Fibroblast of lung (primary cell): ENCODE results near the gene ZNF148. TPM values are rescaled to one million over a fixed set of nuclear protein-coding genes. Genes with fewer than 3 reads are reported as not detected.

ENCODE experiments used
- DNase-seq, 2 donors: peaks; one replicate each; pipeline versions ENCODE4 v3.0.0 to v3.0.0-alpha.2; 2010; ENCODE audit warnings: low read depth in 2 of 2
- H2AFZ ChIP-seq: 2 replicates; pipeline ENCODE4 v1.5.1; 2012; ENCODE audit warnings: low read length, control low read depth, inconsistent platforms
- H3K27ac ChIP-seq: 2 replicates; pipeline ENCODE4 v1.5.1; 2011; ENCODE audit warnings: low read length, control low read depth; ENCODE audit not compliant: insufficient read depth
- H3K27me3 ChIP-seq: 2 replicates; pipeline ENCODE4 v1.5.1; 2011; ENCODE audit warnings: mild to moderate bottlenecking, low read length; ENCODE audit not compliant: control insufficient read depth, insufficient read depth
- H3K36me3 ChIP-seq: 2 replicates; pipeline ENCODE4 v1.5.1; 2011; ENCODE audit warnings: low read length; ENCODE audit not compliant: control insufficient read depth, insufficient read depth
- H3K4me1 ChIP-seq: 2 replicates; pipeline ENCODE4 v1.5.1; 2011; ENCODE audit warnings: low read length; ENCODE audit not compliant: control insufficient read depth, insufficient read depth; ENCODE audit errors: extremely low read depth
- H3K4me2 ChIP-seq: 2 replicates; pipeline ENCODE4 v1.5.1; 2011; ENCODE audit warnings: low read length, control low read depth; ENCODE audit not compliant: insufficient read depth; ENCODE audit errors: extremely low read depth
- H3K4me3 ChIP-seq, 4 experiments: fragments of 200-600 bp in 1 of 4; sonication (generic) in 1 of 4; replicated peaks in 1 of 4; 2 replicates each; pipeline ENCODE4 v1.5.1; 2011 to 2016; ENCODE audit warnings: low read length in 4 of 4, low read depth in 3 of 4, mild to moderate bottlenecking in 3 of 4, control low read depth in 2 of 4, inconsistent platforms in 1 of 4, mixed read lengths in 1 of 4; ENCODE audit not compliant: insufficient read depth in 1 of 4; ENCODE audit errors: control extremely low read depth in 1 of 4
- H3K79me2 ChIP-seq: 2 replicates; pipeline ENCODE4 v1.5.1; 2012; ENCODE audit warnings: mild to moderate bottlenecking, low read length, inconsistent platforms; ENCODE audit not compliant: control insufficient read depth, insufficient read depth
- H3K9ac ChIP-seq: 2 replicates; pipeline ENCODE4 v1.5.1; 2011; ENCODE audit warnings: mild to moderate bottlenecking, low read length, control low read depth; ENCODE audit not compliant: insufficient read depth
- H3K9me3 ChIP-seq: 2 replicates; pipeline ENCODE4 v1.5.1; 2012; ENCODE audit warnings: low read depth, low read length; ENCODE audit not compliant: control insufficient read depth, insufficient read depth
- H4K20me1 ChIP-seq: 2 replicates; pipeline ENCODE4 v1.5.1; 2011; ENCODE audit warnings: low read length; ENCODE audit not compliant: control insufficient read depth, insufficient read depth; ENCODE audit errors: extremely low read depth
- EZH2 ChIP-seq: IDR thresholded peaks from 2 replicates; pipeline ENCODE4 v1.5.1; 2012; ENCODE audit warnings: low read length, control low read depth, mild to moderate bottlenecking; ENCODE audit errors: missing control alignments
- polyA plus RNA-seq, 2 donors: library from polyadenylated mRNA; depleted of rRNA in 1 of 2; stranded (reverse) in 1 of 2; unstranded in 1 of 2; fragments of >200 nt; gene quantifications; 2 replicates each; pipeline ENCODE4 v1.2.1, GENCODE V29; 2011 to 2012; ENCODE audit warnings: missing spikeins in 1 of 2
- total RNA-seq: library from RNA; depleted of rRNA; stranded (reverse); fragments of >200 nt; gene quantifications from 2 replicates; pipeline ENCODE4 v1.2.1, GENCODE V29; 2014
- TF ChIP-seq, protein P1 (sequence below), 2 donors: IDR thresholded peaks in 1 of 2; conservative IDR thresholded peaks in 1 of 2; 1 replicate in 1 of 2; 2 replicates in 1 of 2; pipeline ENCODE4 v1.5.1; 2011 to 2012; ENCODE audit warnings: low read length in 2 of 2, control low read depth in 1 of 2, inconsistent platforms in 1 of 2, low read depth in 1 of 2, mild to moderate bottlenecking in 1 of 2

The ZNF148 gene
- total and polyA plus RNA-seq, 2 donors (not counting 1 experiment from before 2014, with no cell fraction given), result 37.7 to 41.3 TPM

GRCh38 chr3:125267460-125267859, 107.7 kb downstream of the ZNF148 start:
- no peak for TF ChIP-seq EZH2
- TF ChIP-seq, protein P1, sequence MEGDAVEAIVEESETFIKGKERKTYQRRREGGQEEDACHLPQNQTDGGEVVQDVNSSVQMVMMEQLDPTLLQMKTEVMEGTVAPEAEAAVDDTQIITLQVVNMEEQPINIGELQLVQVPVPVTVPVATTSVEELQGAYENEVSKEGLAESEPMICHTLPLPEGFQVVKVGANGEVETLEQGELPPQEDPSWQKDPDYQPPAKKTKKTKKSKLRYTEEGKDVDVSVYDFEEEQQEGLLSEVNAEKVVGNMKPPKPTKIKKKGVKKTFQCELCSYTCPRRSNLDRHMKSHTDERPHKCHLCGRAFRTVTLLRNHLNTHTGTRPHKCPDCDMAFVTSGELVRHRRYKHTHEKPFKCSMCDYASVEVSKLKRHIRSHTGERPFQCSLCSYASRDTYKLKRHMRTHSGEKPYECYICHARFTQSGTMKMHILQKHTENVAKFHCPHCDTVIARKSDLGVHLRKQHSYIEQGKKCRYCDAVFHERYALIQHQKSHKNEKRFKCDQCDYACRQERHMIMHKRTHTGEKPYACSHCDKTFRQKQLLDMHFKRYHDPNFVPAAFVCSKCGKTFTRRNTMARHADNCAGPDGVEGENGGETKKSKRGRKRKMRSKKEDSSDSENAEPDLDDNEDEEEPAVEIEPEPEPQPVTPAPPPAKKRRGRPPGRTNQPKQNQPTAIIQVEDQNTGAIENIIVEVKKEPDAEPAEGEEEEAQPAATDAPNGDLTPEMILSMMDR (conservative IDR thresholded peaks at IDR 0.05 in 1 of 2, IDR thresholded peaks at IDR 0.05 in 1 of 2; ENCODE audit: low read depth in 1 of 2, low read length in 2 of 2), result no peak
- Histone ChIP-seq H4K20me1 (no peaks in the 10 kb centered on the region), H3K36me3 (peaks cover 3% of the 10 kb centered on the region), H3K27me3 (no peaks in the 10 kb centered on the region), H3K4me2 (no peak overlapping the region), H3K9ac (no peak overlapping the region), H3K4me3 (no peak overlapping the region), H2AFZ (no peak overlapping the region), H3K4me1 (no peaks in the 10 kb centered on the region), H3K9me3 (no peaks in the 10 kb centered on the region), H3K27ac (no peak overlapping the region), H3K79me2 (peaks cover 2% of the 10 kb centered on the region)
- no peak for DNase-seq

DNA sequence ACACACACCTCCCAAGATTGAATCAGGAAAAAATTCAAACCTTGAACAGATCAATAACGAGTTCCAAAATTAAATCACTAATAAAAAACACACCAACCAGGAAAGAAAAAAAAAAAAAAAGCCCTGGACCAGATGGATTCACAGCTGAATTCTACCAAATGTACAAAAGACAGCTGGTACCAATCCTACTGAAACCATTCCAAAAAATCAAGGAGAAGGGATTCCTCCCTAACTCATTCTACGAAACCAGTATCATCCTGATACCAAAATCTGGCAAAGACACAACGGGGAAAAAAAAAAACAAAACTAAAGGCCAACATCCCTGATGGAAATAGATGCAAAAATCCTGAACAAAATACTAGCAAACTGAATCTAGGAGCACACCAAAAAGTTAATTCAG, 108.2 kb downstream of the ZNF148 start:
- Histone ChIP-seq H3K27me3 (no peaks in the 10 kb centered on the region), H3K36me3 (peaks cover 3% of the 10 kb centered on the region), H3K4me2 (no peak overlapping the region), H3K9ac (no peak overlapping the region), H3K4me3 (no peak overlapping the region), H3K79me2 (peaks cover 2% of the 10 kb centered on the region), H4K20me1 (no peaks in the 10 kb centered on the region), H2AFZ (no peak overlapping the region), H3K9me3 (no peaks in the 10 kb centered on the region), H3K27ac (no peak overlapping the region), H3K4me1 (no peaks in the 10 kb centered on the region)
- DNase-seq, result no peak
- TF ChIP-seq, protein P1 (conservative IDR thresholded peaks at IDR 0.05 in 1 of 2, IDR thresholded peaks at IDR 0.05 in 1 of 2; ENCODE audit: low read depth in 1 of 2, low read length in 2 of 2), result no peak
- no peak for TF ChIP-seq EZH2

DNA sequence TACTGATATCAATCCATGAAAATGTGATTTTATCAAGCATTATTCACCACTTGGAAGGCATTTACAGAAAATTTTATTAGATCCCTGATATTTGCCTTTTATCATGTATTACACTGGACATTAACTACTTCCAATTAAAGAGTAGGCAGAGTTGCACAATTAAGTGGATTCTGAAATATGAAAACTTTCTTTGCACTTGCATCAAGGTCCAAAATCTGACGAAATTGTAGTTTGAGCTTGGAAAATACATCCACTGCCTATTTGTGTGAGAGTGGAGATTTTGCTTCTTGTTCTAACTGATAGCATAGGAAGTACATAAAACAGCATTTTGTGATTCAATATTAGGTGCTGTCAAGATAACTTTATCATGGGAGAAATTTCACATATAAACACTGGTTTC, 113.0 kb downstream of the ZNF148 start:
- peak in 1 of 2 donors; percentile 39 for DNase-seq
- no peak overlapping the region for H2AFZ ChIP-seq
- TF ChIP-seq, protein P1 (conservative IDR thresholded peaks at IDR 0.05 in 1 of 2, IDR thresholded peaks at IDR 0.05 in 1 of 2; ENCODE audit: low read depth in 1 of 2, low read length in 2 of 2), result no peak
- TF ChIP-seq EZH2, result no peak

More for the DNA sequence above, 113.0 kb downstream of the ZNF148 start:
- H3K4me2 ChIP-seq, result no peak overlapping the region
- no peaks in the 10 kb centered on the region for H4K20me1 ChIP-seq
- H3K36me3 ChIP-seq, result no peaks in the 10 kb centered on the region
- no peaks in the 10 kb centered on the region for H3K27me3 ChIP-seq
- H3K4me3 ChIP-seq, result no peak overlapping the region
- H3K27ac ChIP-seq, result no peak overlapping the region
- peaks cover 2% of the 10 kb centered on the region for H3K79me2 ChIP-seq
- no peaks in the 10 kb centered on the region for H3K9me3 ChIP-seq
- no peaks in the 10 kb centered on the region for H3K4me1 ChIP-seq
- H3K9ac ChIP-seq, result no peak overlapping the region
